ENCODE results near the gene RERE.

Gene RERE

GRCh38 chr1:8817412-8818324 is at the start of gene RERE:
Gene RERE (minus strand): TSS chr1:8817640.
- DNase-seq (ENCODE audit: low read depth): peak; percentile 95

GRCh38 chr1:8866792-8867415 is 49.5 kb upstream of the RERE start:
- DNase-seq (ENCODE audit: low read depth): peak; percentile 32

GRCh38 chr1:8866173-8866791 is 48.8 kb upstream of the RERE start:
- no peak for DNase-seq (ENCODE audit: low read depth)

GRCh38 chr1:8864713-8865344 is 47.4 kb upstream of the RERE start:
- no peak for DNase-seq (ENCODE audit: low read depth)

GRCh38 chr1:8863794-8864233 is 46.4 kb upstream of the RERE start:
- no peak for DNase-seq (ENCODE audit: low read depth)

GRCh38 chr1:8863138-8863537 is 45.7 kb upstream of the RERE start:
- DNase-seq (ENCODE audit: low read depth): no peak

GRCh38 chr1:8862528-8862927 is 45.1 kb upstream of the RERE start:
- DNase-seq (ENCODE audit: low read depth): no peak

- DNase-seq (ENCODE audit: low read depth): no peak
These were observed 43.5 kb upstream of the RERE start for GRCh38 chr1:8860738-8861516.

- DNase-seq (ENCODE audit: low read depth): peak; percentile 45
These were observed 41.7 kb upstream of the RERE start for GRCh38 chr1:8858888-8859706.

GRCh38 chr1:8858112-8858668 is 40.8 kb upstream of the RERE start:
- no peak for DNase-seq (ENCODE audit: low read depth)

- DNase-seq (ENCODE audit: low read depth): no peak
These were observed 39.4 kb upstream of the RERE start for GRCh38 chr1:8856689-8857412.

GRCh38 chr1:8854240-8854639 is 36.8 kb upstream of the RERE start:
- DNase-seq (ENCODE audit: low read depth): no peak

GRCh38 chr1:8851060-8851459 is 33.6 kb upstream of the RERE start:
- DNase-seq (ENCODE audit: low read depth): no peak

- DNase-seq (ENCODE audit: low read depth): peak; percentile 63
These were observed 31.4 kb upstream of the RERE start for GRCh38 chr1:8848663-8849386.

GRCh38 chr1:8847990-8848389 is 30.6 kb upstream of the RERE start:
- DNase-seq (ENCODE audit: low read depth): no peak

GRCh38 chr1:8846263-8846662 is 28.8 kb upstream of the RERE start:
- no peak for DNase-seq (ENCODE audit: low read depth)

GRCh38 chr1:8845104-8846097 is 28.0 kb upstream of the RERE start:
- no peak for DNase-seq (ENCODE audit: low read depth)

- no peak for DNase-seq (ENCODE audit: low read depth)
These were observed 27.1 kb upstream of the RERE start for GRCh38 chr1:8844501-8845006.

All from activated T-cell treated with anti-CD3 and anti-CD28 coated beads for 24 hours (primary cell).